NCI-H524 (cell line): ENCODE measurements around the gene DEAF1.

ENCODE experiments used
- DNase-seq, 2 experiments: peaks; one replicate each; lab custom pipeline; 2025; lab: John Stamatoyannopoulos, UW

The DEAF1 gene

DNA sequence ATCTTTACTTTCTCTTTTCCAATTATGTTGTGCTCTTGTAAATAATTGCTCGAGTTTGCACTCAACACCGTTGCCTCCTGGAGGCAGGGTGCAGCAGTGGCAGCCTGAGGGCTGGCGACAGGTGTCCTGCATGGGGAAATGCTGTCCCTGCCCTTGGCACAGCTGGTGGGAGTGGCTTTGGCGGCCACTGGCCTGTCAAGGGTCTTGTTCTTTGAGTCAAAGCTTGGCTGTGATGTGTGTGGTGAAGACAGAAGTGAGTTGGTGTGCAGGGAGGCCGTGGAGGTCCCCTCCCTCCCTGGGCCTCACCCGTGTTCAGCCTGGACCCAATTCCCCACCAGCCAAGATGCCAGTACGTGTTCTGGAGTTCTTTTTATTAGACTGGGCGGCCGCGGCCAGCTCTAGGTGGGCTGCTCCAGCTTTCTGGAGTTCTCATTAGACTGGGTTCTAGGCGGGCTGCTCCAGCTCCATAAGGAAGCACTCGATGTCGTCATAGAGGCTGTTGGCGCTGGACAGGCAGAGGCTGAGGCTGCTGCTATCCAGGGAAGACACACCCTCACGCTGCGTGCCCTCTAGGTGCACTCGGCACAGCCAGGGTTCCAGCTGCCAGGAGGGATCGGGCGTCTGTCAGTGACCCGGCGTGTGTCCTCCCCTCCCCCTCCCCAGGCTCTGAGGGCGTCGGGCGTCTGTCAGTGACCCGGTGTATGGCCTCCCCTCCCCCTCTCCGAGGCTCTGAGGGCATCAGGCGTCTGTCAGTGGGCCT, 82.6 kb downstream of the DEAF1 start:
- peak in 1 of 2 experiments; percentile 34 for DNase-seq

DNA sequence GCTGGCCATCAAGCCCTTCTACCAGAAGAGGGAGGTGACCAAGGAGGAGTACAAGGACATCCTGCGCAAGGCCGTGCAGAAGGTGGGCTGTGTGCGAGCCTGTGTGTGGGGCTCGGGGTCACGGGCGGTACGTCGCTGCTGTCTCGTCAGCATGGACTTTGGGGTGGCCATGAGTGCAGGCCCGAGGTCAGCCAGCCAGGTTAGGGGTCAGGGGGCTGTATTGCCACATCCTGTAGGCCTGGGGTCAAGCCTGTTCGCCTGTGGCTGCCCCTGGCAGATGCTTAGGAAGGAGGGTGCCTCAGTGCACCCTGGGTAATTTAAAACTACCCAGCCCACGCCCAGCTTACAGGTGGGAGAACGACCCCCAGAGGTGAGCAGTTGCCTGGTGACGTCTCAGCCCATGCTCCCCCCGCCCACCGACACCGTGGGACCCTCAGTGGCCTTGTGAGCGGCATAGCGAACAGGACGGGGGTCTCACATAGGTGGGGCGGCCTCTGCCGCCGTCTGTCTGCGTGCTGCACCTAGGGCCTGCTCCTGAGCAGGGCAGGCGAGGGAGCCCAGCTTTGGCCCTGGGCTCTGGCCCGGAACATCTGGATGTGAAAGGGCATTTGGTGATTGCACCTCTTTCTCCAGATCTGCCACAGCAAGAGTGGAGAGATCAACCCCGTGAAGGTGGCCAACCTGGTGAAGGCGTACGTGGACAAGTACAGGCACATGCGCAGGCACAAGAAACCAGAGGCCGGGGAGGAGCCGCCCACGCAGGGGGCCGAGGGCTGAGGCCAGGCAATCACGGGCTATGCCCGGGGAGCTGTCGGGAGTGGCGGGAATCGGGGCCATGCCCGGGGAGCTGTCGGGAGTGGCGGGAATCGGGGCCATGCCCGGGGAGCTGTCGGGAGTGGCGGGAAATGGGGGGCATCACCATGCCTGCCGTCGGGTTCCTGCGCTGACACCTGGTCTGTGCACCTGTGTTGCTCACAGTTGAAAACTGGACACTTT, 83.7 kb downstream of the DEAF1 start:
- no peak for DNase-seq

DNA sequence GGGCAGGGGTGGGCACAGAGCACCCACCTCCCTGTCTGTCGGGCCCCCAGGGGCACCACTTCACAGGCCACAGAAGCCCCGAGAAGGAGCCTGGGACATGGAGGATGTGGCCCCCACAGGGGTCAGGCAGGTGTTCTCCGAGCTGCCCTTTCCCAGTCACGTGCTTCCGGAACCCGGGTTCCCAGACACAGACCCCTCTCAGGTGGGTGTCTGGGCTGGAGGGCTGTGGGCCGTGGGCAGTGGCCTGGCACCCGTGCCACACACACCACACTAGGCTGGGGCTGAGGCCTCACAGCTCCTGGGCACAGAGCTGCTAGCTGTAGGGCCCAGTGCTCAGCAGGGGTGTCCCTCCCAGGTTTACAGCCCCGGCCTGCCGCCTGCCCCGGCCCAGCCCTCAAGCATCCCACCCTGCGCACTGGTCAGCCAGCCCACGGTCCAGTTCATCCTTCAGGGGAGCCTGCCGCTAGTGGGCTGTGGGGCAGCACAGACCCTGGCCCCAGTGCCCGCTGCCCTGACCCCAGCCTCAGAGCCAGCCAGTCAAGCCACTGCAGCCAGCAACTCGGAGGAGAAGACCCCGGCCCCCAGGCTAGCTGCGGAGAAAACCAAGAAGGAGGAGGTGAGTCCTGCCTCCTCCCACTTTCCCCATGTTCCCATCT, 84.7 kb downstream of the DEAF1 start:
- no peak for DNase-seq

DNA sequence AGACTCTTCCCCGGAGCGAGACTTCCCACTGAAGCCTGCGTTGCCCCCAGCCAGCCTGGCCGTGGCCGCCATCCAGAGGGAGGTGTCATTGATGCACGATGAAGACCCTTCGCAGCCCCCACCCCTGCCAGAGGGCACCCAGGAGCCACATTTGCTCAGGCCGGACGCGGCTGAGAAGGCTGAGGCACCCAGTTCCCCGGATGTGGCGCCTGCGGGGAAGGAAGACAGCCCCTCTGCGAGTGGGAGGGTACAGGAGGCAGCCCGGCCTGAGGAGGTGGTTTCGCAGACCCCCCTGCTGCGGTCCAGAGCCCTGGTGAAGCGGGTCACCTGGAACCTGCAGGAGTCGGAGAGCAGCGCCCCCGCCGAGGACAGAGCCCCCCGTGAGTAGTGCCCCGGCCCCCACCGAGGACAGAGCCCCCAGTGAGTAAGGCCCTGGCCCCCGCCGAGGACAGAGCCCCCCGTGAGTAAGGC, 85.6 kb downstream of the DEAF1 start:
- no peak for DNase-seq

DNA sequence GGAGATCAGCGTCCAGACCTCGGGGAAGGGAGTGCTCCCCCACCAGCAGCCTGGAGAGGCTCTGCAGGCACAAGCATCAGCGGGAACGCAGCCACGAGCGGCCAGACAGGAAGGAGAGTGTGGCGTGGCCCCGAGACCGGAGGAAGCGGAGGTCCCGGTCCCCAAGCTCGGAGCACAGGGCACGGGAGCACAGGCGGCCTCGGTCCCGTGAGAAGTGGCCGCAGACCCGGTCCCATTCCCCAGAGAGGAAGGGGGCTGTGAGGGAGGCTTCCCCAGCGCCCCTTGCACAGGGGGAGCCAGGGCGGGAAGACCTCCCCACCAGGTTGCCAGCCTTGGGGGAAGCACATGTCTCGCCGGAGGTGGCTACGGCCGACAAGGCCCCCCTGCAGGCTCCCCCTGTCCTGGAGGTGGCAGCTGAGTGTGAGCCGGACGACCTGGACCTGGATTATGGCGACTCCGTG, 86.2 kb downstream of the DEAF1 start:
- no peak for DNase-seq

DNA sequence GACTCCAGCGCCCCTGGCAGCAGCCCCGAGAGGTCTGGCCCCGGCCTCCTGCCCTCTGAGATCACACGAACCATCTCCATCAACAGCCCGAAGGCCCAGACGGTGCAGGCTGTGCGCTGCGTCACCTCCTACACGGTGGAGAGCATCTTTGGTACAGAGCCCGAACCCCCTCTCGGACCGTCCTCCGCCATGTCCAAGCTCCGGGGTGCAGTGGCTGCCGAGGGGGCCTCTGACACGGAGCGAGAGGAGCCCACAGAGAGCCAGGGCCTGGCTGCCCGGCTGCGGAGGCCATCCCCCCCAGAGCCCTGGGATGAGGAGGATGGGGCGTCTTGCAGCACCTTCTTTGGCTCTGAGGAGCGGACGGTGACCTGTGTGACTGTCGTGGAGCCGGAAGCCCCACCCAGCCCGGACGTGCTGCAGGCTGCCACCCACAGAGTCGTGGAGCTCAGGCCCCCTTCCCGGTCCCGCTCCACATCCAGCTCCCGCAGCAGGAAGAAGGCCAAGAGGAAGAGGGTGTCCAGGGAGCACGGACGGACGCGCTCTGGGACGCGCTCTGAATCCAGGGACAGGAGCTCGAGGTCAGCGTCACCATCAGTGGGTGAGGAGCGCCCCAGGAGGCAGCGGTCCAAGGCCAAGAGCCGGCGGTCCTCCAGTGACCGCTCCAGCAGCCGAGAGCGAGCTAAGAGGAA, 86.9 kb downstream of the DEAF1 start:
- no peak for DNase-seq

DNA sequence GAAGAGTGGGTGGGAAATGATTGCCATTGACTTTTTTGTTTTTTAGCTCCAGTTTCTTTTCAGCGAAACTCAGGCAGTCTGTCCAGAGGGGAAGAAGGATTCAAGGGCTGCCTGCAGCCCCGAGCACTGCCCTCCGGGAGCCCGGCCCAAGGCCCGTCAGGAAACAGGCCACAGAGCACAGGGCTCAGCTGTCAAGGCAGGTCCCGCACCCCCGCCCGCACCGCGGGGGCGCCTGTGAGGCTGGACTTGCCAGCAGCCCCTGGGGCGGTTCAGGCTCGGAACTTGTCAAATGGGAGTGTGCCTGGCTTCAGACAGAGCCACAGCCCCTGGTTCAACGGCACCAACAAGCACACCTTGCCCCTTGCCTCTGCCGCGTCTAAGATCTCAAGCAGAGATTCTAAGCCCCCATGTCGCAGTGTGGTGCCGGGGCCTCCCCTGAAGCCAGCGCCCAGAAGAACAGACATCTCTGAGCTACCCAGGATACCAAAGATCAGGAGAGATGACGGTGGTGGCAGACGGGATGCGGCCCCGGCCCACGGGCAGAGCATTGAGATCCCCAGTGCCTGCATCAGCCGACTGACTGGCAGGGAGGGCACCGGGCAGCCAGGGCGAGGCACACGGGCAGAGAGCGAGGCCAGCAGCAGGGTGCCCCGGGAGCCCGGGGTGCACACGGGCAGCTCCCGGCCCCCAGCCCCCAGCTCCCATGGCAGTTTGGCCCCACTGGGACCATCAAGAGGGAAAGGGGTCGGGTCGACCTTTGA, 87.8 kb downstream of the DEAF1 start:
- DNase-seq, result no peak

DNA sequence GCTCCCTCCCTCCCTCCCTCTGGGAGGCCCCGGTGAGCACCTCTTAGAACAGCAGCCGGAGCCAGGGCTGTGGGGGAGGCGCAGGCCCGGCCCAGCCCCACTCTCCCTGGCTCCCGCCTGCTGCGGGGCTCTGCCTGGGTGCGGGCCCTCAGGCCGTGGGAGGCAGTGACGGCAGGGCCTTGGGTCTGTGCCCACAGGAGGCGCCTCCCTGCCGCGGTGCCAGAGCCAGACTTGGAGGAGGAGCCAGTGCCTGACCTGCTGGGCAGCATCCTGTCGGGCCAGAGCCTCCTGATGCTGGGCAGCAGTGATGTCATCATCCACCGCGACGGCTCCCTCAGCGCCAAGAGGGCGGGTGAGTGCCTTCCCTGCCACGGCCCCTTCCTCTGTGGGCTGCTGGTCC, 88.8 kb downstream of the DEAF1 start:
- DNase-seq, result no peak

DNA sequence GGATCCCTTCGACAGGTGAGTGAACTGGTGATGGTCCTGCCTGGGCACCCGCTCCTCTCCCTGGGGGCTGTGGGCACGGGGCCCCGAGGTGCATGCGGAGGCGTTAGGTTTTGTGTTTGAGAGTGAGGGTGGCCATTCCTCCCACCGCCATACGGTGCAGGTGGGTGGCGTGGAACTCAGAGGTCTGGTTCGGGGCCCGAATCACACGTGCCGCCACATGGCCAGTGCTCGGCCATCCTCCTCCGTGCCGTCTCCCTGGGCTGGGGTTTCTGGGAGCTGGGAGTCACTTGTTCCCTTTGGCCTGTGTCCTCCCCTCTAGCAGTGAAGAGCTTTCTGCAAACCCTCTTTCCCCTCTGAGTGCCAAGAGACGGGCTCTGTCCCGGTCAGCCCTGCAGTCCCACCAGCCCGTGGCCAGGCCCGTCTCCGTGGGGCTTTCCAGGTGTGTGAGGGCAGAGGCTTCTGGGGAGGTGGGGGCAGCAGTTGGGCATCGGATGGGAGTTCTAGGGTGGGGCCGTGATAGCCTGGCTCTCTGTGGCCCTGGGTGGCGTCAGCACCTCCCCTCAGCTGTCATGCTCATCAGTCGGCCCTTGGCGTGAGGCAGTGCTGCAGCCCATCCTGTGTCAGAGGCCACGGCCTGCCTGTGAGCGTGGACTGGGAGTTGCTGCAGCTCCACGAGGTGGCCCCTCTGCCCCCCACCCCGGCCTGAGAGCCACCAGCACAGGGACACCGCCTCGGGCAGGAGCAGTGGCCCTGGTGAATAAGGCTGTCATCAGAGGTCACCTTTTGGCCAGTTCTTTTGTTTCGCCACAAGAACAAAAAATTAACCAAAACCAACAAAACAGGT, 89.5 kb downstream of the DEAF1 start:
- DNase-seq, result no peak

DNA sequence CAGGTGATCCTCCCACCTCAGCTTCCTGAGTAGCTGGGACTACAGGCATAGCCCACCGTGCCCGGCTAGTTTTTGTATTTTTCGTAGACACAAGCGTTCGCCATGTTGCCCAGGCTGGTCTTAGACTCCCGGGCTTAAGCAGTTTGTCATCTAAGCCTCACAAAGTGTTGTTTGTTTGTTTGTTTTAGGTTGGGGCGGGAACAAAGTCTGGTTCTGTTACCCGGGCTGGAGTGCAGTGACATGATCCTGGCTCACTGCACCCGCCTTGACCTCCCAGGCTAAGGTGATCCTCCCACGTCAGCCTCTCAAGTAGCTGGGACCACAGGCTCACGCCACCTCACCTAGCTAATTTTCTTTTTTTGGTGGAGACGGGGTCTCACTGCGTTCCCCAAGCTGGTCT, 91.9 kb downstream of the DEAF1 start:
- no peak for DNase-seq

DNA sequence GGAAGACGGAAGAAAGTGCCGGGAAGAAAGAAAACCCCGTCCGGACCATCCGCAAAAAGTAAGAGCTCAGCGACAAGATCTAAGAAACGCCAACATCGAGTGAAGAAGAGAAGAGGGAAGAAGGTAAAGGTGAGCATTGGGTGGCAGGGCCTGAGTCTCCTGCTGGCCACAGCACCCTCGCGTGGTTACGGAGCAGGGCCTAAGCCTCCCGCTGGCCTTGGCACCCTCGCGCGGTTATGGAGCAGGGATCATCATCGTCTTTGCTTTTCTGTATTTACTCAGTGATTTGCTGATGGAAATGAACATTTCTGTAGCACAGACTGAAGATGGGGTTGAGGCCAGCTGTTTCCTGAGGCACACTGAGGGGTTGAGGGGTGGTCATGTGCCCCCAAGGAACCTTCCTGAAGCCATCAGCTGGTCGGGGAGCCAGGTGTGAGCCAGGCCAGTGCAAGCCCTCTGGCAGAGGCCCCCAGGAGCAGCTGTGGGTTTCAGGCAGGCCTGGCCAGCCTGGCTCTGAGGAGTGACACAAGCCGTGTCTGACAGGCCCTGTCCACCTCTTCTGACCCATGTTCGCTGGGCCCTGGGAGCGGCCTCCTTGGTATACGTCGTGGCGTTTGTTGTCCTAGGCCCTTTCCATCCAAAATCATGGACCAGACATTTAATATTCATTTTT, 93.3 kb downstream of the DEAF1 start:
- DNase-seq, result no peak

DNA sequence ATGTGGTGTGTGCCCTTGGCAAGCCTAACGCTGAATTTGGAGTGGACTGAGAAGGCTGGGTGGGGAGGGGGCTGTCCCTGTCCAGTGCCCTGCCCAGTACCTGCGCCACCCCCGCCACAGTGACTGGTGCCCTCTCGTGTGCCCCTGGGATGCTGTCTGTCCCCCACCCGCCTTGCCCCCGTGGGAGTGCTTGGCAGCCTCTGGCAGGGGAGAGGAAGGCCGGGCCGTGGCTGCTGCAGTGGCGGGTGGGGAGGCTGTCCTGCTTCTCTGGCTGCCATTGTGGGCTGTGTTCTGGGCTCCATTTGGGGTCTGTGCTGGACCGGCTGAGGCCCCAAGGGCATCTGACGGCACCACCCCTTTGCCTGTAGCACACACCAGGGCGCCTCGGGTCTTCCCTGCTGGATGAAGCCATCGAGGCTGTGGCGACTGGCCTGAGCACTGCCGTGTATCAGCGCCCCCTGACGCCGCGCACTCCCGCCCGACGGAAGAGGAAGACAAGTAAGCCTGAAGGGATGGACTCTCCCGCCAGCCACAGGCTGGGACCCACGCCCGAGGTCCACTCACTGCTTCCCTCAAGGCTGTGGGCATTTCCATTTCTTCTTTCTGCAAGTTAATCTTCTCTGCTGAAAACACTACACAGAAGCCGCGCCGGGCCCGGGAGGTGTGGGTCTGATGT, 96.9 kb downstream of the DEAF1 start:
- DNase-seq, result no peak

DNA sequence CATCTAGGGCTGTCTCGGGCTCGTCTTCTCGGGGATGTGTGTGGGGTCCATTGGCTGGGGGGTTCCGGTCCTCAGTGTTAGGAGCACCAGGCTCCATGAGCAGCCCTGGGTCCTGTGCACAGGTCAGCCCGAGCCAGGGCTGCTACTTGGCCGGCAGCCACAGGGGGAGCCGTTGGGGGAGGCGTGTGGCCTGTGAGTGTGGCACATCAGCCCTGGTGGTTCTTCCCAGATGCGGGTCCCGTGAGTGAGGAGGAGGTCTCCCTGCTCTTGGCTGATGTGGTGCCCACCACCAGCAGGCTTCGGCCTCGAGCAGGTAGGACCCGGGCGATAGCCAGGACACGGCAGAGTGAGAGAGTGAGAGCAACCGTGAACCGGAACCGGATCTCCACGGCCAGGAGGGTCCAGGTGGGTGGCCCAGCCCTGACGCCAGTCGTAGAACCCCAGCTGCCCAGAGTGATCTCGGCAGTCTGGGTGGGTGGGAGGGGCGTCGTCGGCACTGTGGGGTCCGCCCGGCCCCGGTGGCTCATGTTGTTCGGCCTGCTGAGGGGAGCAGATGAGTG, 97.8 kb downstream of the DEAF1 start:
- no peak for DNase-seq

DNA sequence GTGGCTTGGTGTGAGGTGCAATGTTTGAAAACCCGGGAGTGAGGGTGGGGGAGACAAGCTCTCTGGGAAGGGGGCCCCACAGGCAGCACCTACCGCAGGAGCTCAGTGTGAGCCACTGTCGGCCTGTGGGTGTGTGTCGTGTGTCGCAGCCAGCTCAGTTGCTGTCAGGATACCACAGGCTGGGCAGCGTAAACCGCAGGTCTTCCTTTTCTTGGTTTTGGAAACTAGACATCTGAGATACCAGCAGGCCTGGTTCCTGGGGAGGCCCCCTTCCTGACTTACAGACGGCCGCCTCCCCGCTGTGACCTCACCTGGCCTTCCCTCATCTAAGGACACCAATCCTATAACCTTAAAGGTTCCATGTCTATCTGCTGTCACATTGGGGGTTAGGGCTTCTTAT, 98.6 kb downstream of the DEAF1 start:
- no peak for DNase-seq

DNA sequence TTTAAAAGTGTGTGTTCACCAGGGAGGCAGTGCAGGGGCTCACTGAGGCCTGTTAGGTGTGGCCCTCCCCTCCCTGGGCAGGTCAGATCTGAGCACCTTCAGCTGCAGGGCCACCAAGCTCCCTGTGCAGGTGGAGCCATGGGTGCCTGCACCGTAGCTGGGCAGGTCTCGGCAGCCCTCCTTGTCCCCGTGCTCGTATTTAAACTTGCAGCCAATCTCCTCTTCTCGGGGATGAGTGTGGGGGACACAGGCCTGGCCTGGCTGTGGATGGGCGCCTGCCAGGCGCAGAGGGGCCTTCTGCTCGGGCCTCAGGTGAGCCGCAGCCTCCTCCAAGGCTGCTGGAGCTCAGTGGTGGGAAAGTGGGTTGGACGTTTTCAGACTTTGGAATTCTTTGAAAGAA, 99.6 kb downstream of the DEAF1 start:
- no peak for DNase-seq
